GM18861 (cell line): ENCODE data around the gene DAAM2.

Experiments
- ATAC-seq: cut with Tn5 transposase; IDR thresholded peaks from one replicate; pipeline ENCODE4 v1.9.1; 2021; ENCODE audit not compliant: unreplicated experiment

DAAM2 gene

GRCh38 chr6:39881851-39882530, 89.8 kb downstream of the DAAM2 start:
- no peak for ATAC-seq

GRCh38 chr6:39882531-39882899, 90.3 kb downstream of the DAAM2 start:
- ATAC-seq = no peak

GRCh38 chr6:39884696-39885095, 92.5 kb downstream of the DAAM2 start:
- no peak for ATAC-seq

- no peak for ATAC-seq
These were observed 93.5 kb downstream of the DAAM2 start for GRCh38 chr6:39885691-39886090.

- ATAC-seq = no peak
These were observed 94.7 kb downstream of the DAAM2 start for GRCh38 chr6:39886871-39887270.

- ATAC-seq = no peak
These were observed 95.7 kb downstream of the DAAM2 start for GRCh38 chr6:39887692-39888450.

GRCh38 chr6:39889229-39889628, 97.1 kb downstream of the DAAM2 start:
- no peak for ATAC-seq

- ATAC-seq = no peak
These were observed 99.2 kb downstream of the DAAM2 start for GRCh38 chr6:39891353-39891752.

GRCh38 chr6:39891976-39892375, 99.8 kb downstream of the DAAM2 start:
- no peak for ATAC-seq

GRCh38 chr6:39892490-39893129, 100.4 kb downstream of the DAAM2 start:
- no peak for ATAC-seq

- ATAC-seq = no peak
These were observed 101.1 kb downstream of the DAAM2 start for GRCh38 chr6:39893286-39893685.

GRCh38 chr6:39896701-39897100, 104.5 kb downstream of the DAAM2 start:
- no peak for ATAC-seq

- ATAC-seq = no peak
These were observed 105.5 kb downstream of the DAAM2 start for GRCh38 chr6:39897698-39898097.

- ATAC-seq = no peak
These were observed 106.4 kb downstream of the DAAM2 start for GRCh38 chr6:39898625-39899024.

- no peak for ATAC-seq
These were observed 107.5 kb downstream of the DAAM2 start for GRCh38 chr6:39899554-39900295.

GRCh38 chr6:39901116-39901655, 109.0 kb downstream of the DAAM2 start:
- ATAC-seq = no peak

- ATAC-seq = no peak
These were observed 109.5 kb downstream of the DAAM2 start for GRCh38 chr6:39901670-39902069.

GRCh38 chr6:39902136-39902535, 110.0 kb downstream of the DAAM2 start:
- ATAC-seq = no peak

- ATAC-seq = no peak
These were observed 110.8 kb downstream of the DAAM2 start for GRCh38 chr6:39902786-39903465.

- ATAC-seq = no peak
These were observed 111.5 kb downstream of the DAAM2 start for GRCh38 chr6:39903656-39904055.
